ENCODE data around the gene TBC1D2. TPM values are rescaled to one million over a fixed set of nuclear protein-coding genes. Genes with fewer than 3 reads are reported as not detected.

TBC1D2 gene
- total RNA-seq, 1 donor from 2014 or later = 24.3 TPM

- no peak for TF ChIP-seq CTCF (IDR thresholded peaks at IDR 0.05)
- Mint-ChIP-seq H3K4me3 (ENCODE audit: unreplicated experiment) (no peak overlapping the region), H3K9me3 (ENCODE audit: low read depth) (no peaks in the 10 kb centered on the region), H3K4me1 (ENCODE audit: low read depth) (no peaks in the 10 kb centered on the region), H3K36me3 (ENCODE audit: low read depth) (no peaks in the 10 kb centered on the region), H3K27me3 (ENCODE audit: low read depth) (peaks cover 24% of the 10 kb centered on the region), H3K27ac (ENCODE audit: unreplicated experiment) (no peak overlapping the region)
- no peak for DNase-seq (ENCODE audit: low spot score)
These were observed 35.0 kb upstream of the TBC1D2 start for GRCh38 chr9:98290411-98290810.

- Mint-ChIP-seq H3K36me3 (ENCODE audit: low read depth) (no peaks in the 10 kb centered on the region), H3K4me3 (ENCODE audit: unreplicated experiment) (no peak overlapping the region), H3K4me1 (ENCODE audit: low read depth) (no peaks in the 10 kb centered on the region), H3K9me3 (ENCODE audit: low read depth) (no peaks in the 10 kb centered on the region), H3K27me3 (ENCODE audit: low read depth) (peaks cover 21% of the 10 kb centered on the region), H3K27ac (ENCODE audit: unreplicated experiment) (no peak overlapping the region)
- no peak for TF ChIP-seq CTCF (IDR thresholded peaks at IDR 0.05)
- no peak for DNase-seq (ENCODE audit: low spot score)
These were observed 34.3 kb upstream of the TBC1D2 start for GRCh38 chr9:98289614-98290201.

- no peak for TF ChIP-seq CTCF (IDR thresholded peaks at IDR 0.05)
- Mint-ChIP-seq H3K27me3 (ENCODE audit: low read depth) (peaks cover 19% of the 10 kb centered on the region), H3K9me3 (ENCODE audit: low read depth) (no peaks in the 10 kb centered on the region), H3K36me3 (ENCODE audit: low read depth) (no peaks in the 10 kb centered on the region), H3K27ac (ENCODE audit: unreplicated experiment) (no peak overlapping the region), H3K4me3 (ENCODE audit: unreplicated experiment) (no peak overlapping the region), H3K4me1 (ENCODE audit: low read depth) (no peaks in the 10 kb centered on the region)
- DNase-seq (ENCODE audit: low spot score) = no peak
These were observed 33.4 kb upstream of the TBC1D2 start for GRCh38 chr9:98288881-98289280.

GRCh38 chr9:98287384-98287783 lies 31.9 kb upstream of the TBC1D2 start:
- Mint-ChIP-seq H3K9me3 (ENCODE audit: low read depth) (no peaks in the 10 kb centered on the region), H3K4me3 (ENCODE audit: unreplicated experiment) (no peak overlapping the region), H3K27ac (ENCODE audit: unreplicated experiment) (no peak overlapping the region), H3K4me1 (ENCODE audit: low read depth) (no peaks in the 10 kb centered on the region), H3K27me3 (ENCODE audit: low read depth) (peaks cover 19% of the 10 kb centered on the region), H3K36me3 (ENCODE audit: low read depth) (no peaks in the 10 kb centered on the region)
- DNase-seq (ENCODE audit: low spot score) = no peak
- no peak for TF ChIP-seq CTCF (IDR thresholded peaks at IDR 0.05)

GRCh38 chr9:98285446-98285845 lies 30.0 kb upstream of the TBC1D2 start:
- no peaks in the 10 kb centered on the region for H3K9me3 Mint-ChIP-seq (ENCODE audit: low read depth)
- H3K27ac Mint-ChIP-seq (ENCODE audit: unreplicated experiment) = no peak overlapping the region
- DNase-seq (ENCODE audit: low spot score) = no peak
- H3K4me1 Mint-ChIP-seq (ENCODE audit: low read depth) = no peaks in the 10 kb centered on the region
- peaks cover 24% of the 10 kb centered on the region for H3K27me3 Mint-ChIP-seq (ENCODE audit: low read depth)
- no peaks in the 10 kb centered on the region for H3K36me3 Mint-ChIP-seq (ENCODE audit: low read depth)
- no peak for TF ChIP-seq CTCF (IDR thresholded peaks at IDR 0.05)
- no peak overlapping the region for H3K4me3 Mint-ChIP-seq (ENCODE audit: unreplicated experiment)
